ENCODE data around the gene ATP2B3.
A peak's percentile ranks its signal among the peaks of the same experiment; 100 is the strongest.

ATP2B3 gene

GRCh38 chrX:153517423-153517822 is at the start of gene ATP2B3:
Gene ATP2B3 (plus strand): TSS chrX:153517642. CDS start chrX:153536248, 18,606 bp downstream.
- DNase-seq (ENCODE audit: low read depth in 3 of 3, low spot score in 1 of 3) = no peak

- no peak for DNase-seq (ENCODE audit: low read depth in 3 of 3, low spot score in 1 of 3)
These were observed 49.3 kb upstream of the ATP2B3 start for GRCh38 chrX:153468008-153468580.

- peak in 1 of 3 donors; percentile 14 for DNase-seq (ENCODE audit: low read depth in 3 of 3, low spot score in 1 of 3)
These were observed 47.5 kb upstream of the ATP2B3 start for GRCh38 chrX:153469811-153470410.

- peak; percentile 72 to 81 (median 77) for DNase-seq (ENCODE audit: low read depth in 3 of 3, low spot score in 1 of 3)
These were observed 46.8 kb upstream of the ATP2B3 start, which contains the start of gene HAUS7 for GRCh38 chrX:153470411-153471363. Gene HAUS7 (minus strand): TSS chrX:153470576. CDS start chrX:153470557, 19 bp downstream.

GRCh38 chrX:153471663-153472280 is 45.7 kb upstream of the ATP2B3 start:
- no peak for DNase-seq (ENCODE audit: low read depth in 3 of 3, low spot score in 1 of 3)

- no peak for DNase-seq (ENCODE audit: low read depth in 3 of 3, low spot score in 1 of 3)
These were observed 44.3 kb upstream of the ATP2B3 start for GRCh38 chrX:153473126-153473525.

GRCh38 chrX:153474266-153474665 is 43.2 kb upstream of the ATP2B3 start:
- no peak for DNase-seq (ENCODE audit: low read depth in 3 of 3, low spot score in 1 of 3)

- DNase-seq (ENCODE audit: low read depth in 3 of 3, low spot score in 1 of 3) = peak in 2 of 3 donors; percentile 25 to 37
These were observed 42.7 kb upstream of the ATP2B3 start for GRCh38 chrX:153474718-153475117.

GRCh38 chrX:153475271-153475670 is 42.2 kb upstream of the ATP2B3 start:
- no peak for DNase-seq (ENCODE audit: low read depth in 3 of 3, low spot score in 1 of 3)

- no peak for DNase-seq (ENCODE audit: low read depth in 3 of 3, low spot score in 1 of 3)
These were observed 41.6 kb upstream of the ATP2B3 start for GRCh38 chrX:153475751-153476281.

GRCh38 chrX:153476666-153477363 is 40.6 kb upstream of the ATP2B3 start:
- DNase-seq (ENCODE audit: low read depth in 3 of 3, low spot score in 1 of 3) = no peak

- DNase-seq (ENCODE audit: low read depth in 3 of 3, low spot score in 1 of 3) = no peak
These were observed 40.0 kb upstream of the ATP2B3 start for GRCh38 chrX:153477364-153477857.

- DNase-seq (ENCODE audit: low read depth in 3 of 3, low spot score in 1 of 3) = no peak
These were observed 39.5 kb upstream of the ATP2B3 start for GRCh38 chrX:153477901-153478300.

- no peak for DNase-seq (ENCODE audit: low read depth in 3 of 3, low spot score in 1 of 3)
These were observed 38.7 kb upstream of the ATP2B3 start for GRCh38 chrX:153478746-153479145.

GRCh38 chrX:153481043-153481442 is 36.4 kb upstream of the ATP2B3 start:
- no peak for DNase-seq (ENCODE audit: low read depth in 3 of 3, low spot score in 1 of 3)

GRCh38 chrX:153482376-153483015 is 34.9 kb upstream of the ATP2B3 start:
- no peak for DNase-seq (ENCODE audit: low read depth in 3 of 3, low spot score in 1 of 3)

- no peak for DNase-seq (ENCODE audit: low read depth in 3 of 3, low spot score in 1 of 3)
These were observed 31.9 kb upstream of the ATP2B3 start for GRCh38 chrX:153485396-153486080.

GRCh38 chrX:153486171-153486570 is 31.3 kb upstream of the ATP2B3 start:
- DNase-seq (ENCODE audit: low read depth in 3 of 3, low spot score in 1 of 3) = no peak

- DNase-seq (ENCODE audit: low read depth in 3 of 3, low spot score in 1 of 3) = no peak
These were observed 29.8 kb upstream of the ATP2B3 start for GRCh38 chrX:153487590-153488071.

Measured in stimulated activated CD4-positive, alpha-beta T cell treated with anti-CD3 and anti-CD28 coated beads, TNF-alpha, amount 100 ng/mL, for 1 hour (primary cell).